IPS-15b (cell line): ENCODE measurements around the gene CDYL2.

Source experiments
- H3K27me3 ChIP-seq: one replicate; pipeline ENCODE4 v1.6.1; 2013; ENCODE audit warnings: low read length; ENCODE audit not compliant: control insufficient read depth, insufficient read depth
- H3K36me3 ChIP-seq: one replicate; pipeline ENCODE4 v1.6.1; 2013; ENCODE audit warnings: low read length; ENCODE audit not compliant: control insufficient read depth, insufficient read depth
- H3K4me1 ChIP-seq: one replicate; pipeline ENCODE4 v1.6.1; 2013; ENCODE audit warnings: mild to moderate bottlenecking, low read length; ENCODE audit not compliant: control insufficient read depth, insufficient read depth
- H3K4me3 ChIP-seq: one replicate; pipeline ENCODE4 v1.5.1; 2013; ENCODE audit warnings: low read depth, low read length
- H3K9ac ChIP-seq: one replicate; pipeline ENCODE4 v1.6.1; 2013; ENCODE audit warnings: low read depth, mild to moderate bottlenecking, low read length
- H3K9me3 ChIP-seq: one replicate; pipeline ENCODE4 v1.6.1; 2013; ENCODE audit warnings: mild to moderate bottlenecking, low read length; ENCODE audit not compliant: control insufficient read depth, insufficient read depth

The CDYL2 gene

DNA sequence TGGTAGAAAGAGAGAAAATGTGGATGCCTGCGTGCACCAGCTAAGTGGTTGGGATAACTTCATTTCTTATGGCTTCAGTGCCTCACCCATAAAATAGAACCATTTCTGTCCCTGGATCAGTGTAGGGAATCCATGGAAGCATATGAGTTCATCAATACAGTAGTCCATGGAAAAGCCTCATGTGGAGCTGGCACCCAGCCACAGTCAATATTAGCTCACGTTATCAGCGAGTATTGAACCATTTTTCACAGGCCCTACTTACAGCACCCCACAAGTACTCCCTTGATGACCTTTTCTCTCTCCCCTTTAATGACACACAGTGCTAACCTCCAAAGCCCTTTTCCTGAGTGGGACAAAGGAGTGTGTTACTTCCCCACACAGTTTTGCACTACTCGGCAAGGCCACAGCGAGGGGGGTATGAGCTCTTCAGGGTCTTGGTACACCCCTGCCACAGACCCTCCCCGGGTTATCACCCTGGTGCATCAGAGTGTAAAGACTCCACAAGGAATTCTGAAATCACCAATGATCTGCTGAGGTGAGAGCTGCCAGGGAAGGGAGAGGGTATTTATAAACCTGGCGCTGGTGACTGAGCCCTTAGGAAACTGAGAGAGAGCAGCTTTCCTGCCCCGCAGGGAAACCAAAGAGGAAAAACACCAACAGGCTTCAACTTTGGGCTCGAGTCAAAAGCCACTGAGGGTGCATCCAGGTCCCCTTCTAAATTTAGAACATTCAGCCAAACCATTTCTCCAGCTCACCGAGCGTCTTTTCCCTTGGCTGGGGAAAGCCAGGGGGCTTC, 226.7 kb downstream of the CDYL2 start:
- no peaks in the 10 kb centered on the region for H3K4me1 ChIP-seq
- H3K27me3 ChIP-seq, result no peaks in the 10 kb centered on the region
- H3K36me3 ChIP-seq, result no peaks in the 10 kb centered on the region
- no peak overlapping the region for H3K9ac ChIP-seq
- H3K4me3 ChIP-seq, result no peak overlapping the region
- no peaks in the 10 kb centered on the region for H3K9me3 ChIP-seq

- no peaks in the 10 kb centered on the region for H3K9me3 ChIP-seq
- no peak overlapping the region for H3K4me3 ChIP-seq
- no peaks in the 10 kb centered on the region for H3K36me3 ChIP-seq
- no peaks in the 10 kb centered on the region for H3K4me1 ChIP-seq
- no peak overlapping the region for H3K9ac ChIP-seq
- H3K27me3 ChIP-seq, result no peaks in the 10 kb centered on the region
Observed at GRCh38 chr16:80576343-80576912, 228.0 kb downstream of the CDYL2 start.

- Histone ChIP-seq H3K4me3 (no peak overlapping the region), H3K9ac (no peak overlapping the region), H3K36me3 (no peaks in the 10 kb centered on the region), H3K4me1 (no peaks in the 10 kb centered on the region), H3K9me3 (no peaks in the 10 kb centered on the region), H3K27me3 (no peaks in the 10 kb centered on the region)
Observed at GRCh38 chr16:80573700-80574120, 230.7 kb downstream of the CDYL2 start.

GRCh38 chr16:80570106-80570478, 234.3 kb downstream of the CDYL2 start:
- Histone ChIP-seq H3K4me1 (no peaks in the 10 kb centered on the region), H3K36me3 (no peaks in the 10 kb centered on the region), H3K9ac (no peak overlapping the region), H3K9me3 (no peaks in the 10 kb centered on the region), H3K27me3 (no peaks in the 10 kb centered on the region), H3K4me3 (no peak overlapping the region)

- no peaks in the 10 kb centered on the region for H3K9me3 ChIP-seq
- no peak overlapping the region for H3K4me3 ChIP-seq
- no peaks in the 10 kb centered on the region for H3K27me3 ChIP-seq
- no peak overlapping the region for H3K9ac ChIP-seq
- no peaks in the 10 kb centered on the region for H3K36me3 ChIP-seq
- no peaks in the 10 kb centered on the region for H3K4me1 ChIP-seq
Observed at GRCh38 chr16:80569440-80570105, 234.8 kb downstream of the CDYL2 start.

DNA sequence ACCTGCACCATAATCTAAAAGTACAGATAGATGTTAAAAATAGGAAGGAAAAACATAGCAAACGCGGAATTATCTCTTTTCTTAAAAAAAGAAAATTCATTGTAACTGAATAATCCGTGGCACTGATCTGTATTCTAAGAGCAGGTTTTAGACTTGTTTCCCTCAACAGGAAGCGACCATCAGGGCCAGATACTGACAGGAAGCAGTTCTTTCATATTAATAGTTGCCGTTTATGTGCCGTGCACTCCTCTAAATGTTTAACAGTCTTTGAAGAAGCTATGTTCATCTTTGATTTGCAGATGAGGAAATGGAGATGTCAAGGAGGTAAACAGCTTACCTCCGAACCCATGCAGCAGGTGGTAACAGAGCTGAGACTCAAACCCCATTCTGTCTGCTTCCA, 240.0 kb downstream of the CDYL2 start:
- Histone ChIP-seq H3K9ac (no peak overlapping the region), H3K36me3 (no peaks in the 10 kb centered on the region), H3K9me3 (no peaks in the 10 kb centered on the region), H3K4me1 (no peaks in the 10 kb centered on the region), H3K4me3 (no peak overlapping the region), H3K27me3 (no peaks in the 10 kb centered on the region)

DNA sequence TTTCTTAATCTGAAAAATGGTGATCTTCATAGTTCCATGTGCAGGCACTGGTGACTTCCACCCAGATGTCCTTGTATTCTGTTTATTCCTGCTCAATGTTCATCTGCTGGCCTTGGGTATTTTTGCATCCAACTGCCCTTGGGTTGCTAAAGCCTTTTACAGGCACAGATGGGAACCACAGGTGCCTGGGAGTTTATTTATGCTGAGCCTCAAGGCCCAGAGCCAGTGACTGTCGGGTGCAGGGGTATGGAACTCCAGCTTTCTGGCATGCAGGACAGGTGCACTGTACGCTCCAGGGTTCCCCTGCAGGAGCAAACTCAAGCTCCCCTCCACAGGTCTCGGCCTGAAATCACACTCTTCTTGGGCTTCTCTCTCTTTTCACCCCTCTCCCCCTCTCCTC, 241.3 kb downstream of the CDYL2 start:
- no peaks in the 10 kb centered on the region for H3K27me3 ChIP-seq
- no peaks in the 10 kb centered on the region for H3K4me1 ChIP-seq
- no peak overlapping the region for H3K9ac ChIP-seq
- H3K4me3 ChIP-seq, result no peak overlapping the region
- H3K36me3 ChIP-seq, result no peaks in the 10 kb centered on the region
- no peaks in the 10 kb centered on the region for H3K9me3 ChIP-seq

GRCh38 chr16:80559369-80559768, 245.0 kb downstream of the CDYL2 start:
- Histone ChIP-seq H3K9ac (no peak overlapping the region), H3K36me3 (no peaks in the 10 kb centered on the region), H3K27me3 (no peaks in the 10 kb centered on the region), H3K4me1 (no peaks in the 10 kb centered on the region), H3K9me3 (no peaks in the 10 kb centered on the region), H3K4me3 (no peak overlapping the region)

DNA sequence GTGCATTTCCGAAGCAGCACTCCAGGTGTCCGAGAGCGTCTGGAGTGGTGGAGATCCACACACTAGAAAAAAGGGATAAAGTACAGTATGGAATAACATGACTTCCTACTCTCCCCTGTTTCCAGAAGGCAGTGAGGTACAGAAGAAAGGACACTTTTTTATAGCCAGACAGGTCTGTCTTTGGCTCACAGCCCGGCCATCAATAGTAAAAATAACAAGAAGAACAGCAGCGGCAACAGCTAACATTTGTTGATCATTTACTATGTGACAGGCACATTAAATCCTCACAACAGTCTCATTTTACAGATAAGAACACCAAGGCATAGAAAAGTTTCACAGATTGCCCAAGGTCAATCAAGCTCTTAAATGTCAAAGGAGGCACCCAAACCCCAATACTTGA, 247.4 kb downstream of the CDYL2 start:
- Histone ChIP-seq H3K4me1 (no peaks in the 10 kb centered on the region), H3K36me3 (no peaks in the 10 kb centered on the region), H3K9ac (no peak overlapping the region), H3K9me3 (no peaks in the 10 kb centered on the region), H3K4me3 (no peak overlapping the region), H3K27me3 (no peaks in the 10 kb centered on the region)

GRCh38 chr16:80556481-80556880, 247.9 kb downstream of the CDYL2 start:
- no peaks in the 10 kb centered on the region for H3K36me3 ChIP-seq
- no peaks in the 10 kb centered on the region for H3K27me3 ChIP-seq
- no peak overlapping the region for H3K4me3 ChIP-seq
- no peak overlapping the region for H3K9ac ChIP-seq
- no peaks in the 10 kb centered on the region for H3K4me1 ChIP-seq
- no peaks in the 10 kb centered on the region for H3K9me3 ChIP-seq

DNA sequence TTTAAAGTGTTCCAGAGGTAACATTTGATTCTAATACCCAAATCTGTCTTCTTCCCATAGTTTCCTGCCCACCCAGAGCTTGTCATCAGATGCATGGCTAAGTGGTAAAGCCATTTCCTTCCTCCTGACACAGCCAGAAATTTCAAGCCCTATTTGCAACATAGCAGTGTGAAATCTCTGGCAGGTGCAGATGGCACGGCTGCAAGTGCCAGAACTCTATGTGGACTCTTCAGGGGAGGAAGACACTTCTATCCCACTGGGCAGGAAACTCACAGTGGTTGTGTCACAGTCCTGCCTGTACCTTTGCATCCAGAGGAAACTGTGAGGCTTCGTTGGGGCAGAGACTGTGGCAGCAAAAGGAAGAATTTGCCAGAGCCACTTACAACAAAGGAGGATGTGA, 250.4 kb downstream of the CDYL2 start:
- Histone ChIP-seq H3K27me3 (no peaks in the 10 kb centered on the region), H3K9ac (no peak overlapping the region), H3K4me1 (no peaks in the 10 kb centered on the region), H3K4me3 (no peak overlapping the region), H3K36me3 (no peaks in the 10 kb centered on the region), H3K9me3 (no peaks in the 10 kb centered on the region)

- Histone ChIP-seq H3K4me1 (no peaks in the 10 kb centered on the region), H3K4me3 (no peak overlapping the region), H3K27me3 (no peaks in the 10 kb centered on the region), H3K36me3 (no peaks in the 10 kb centered on the region), H3K9ac (no peak overlapping the region), H3K9me3 (no peaks in the 10 kb centered on the region)
Observed at GRCh38 chr16:80552277-80552676, 252.1 kb downstream of the CDYL2 start.
